NCI-H526 treated with DMSO at 0.1 percent for 48 hours (cell line): Measurements from ENCODE around the gene KCNN2.

Source experiments
- DNase-seq: peaks from one replicate; lab custom pipeline; 2025; lab: John Stamatoyannopoulos, UW

KCNN2 gene

GRCh38 chr5:114544561-114544960 lies 182.7 kb downstream of the KCNN2 start:
- DNase-seq, result no peak
